KMS-11 (cell line): ENCODE measurements around the gene ACSL1.

ENCODE experiments used
- H2AFZ ChIP-seq: fragments of 200-600 bp; sonication (generic); 2 replicates; pipeline ENCODE4 v1.6.1; 2016; ENCODE audit warnings: antibody characterized with exemption, mixed run types, low read depth
- H3K27ac ChIP-seq: fragments of 200-600 bp; sonication (generic); 2 replicates; pipeline ENCODE4 v1.6.1; 2016; ENCODE audit warnings: mild to moderate bottlenecking, mixed run types
- H3K27me3 ChIP-seq: fragments of 200-600 bp; sonication (generic); 2 replicates; pipeline ENCODE4 v1.6.1; 2017; ENCODE audit warnings: mild to moderate bottlenecking, low read depth, mixed run types, moderate library complexity; ENCODE audit not compliant: insufficient read depth
- H3K36me3 ChIP-seq: fragments of 200-600 bp; sonication (generic); 2 replicates; pipeline ENCODE4 v1.6.1; 2017; ENCODE audit warnings: mild to moderate bottlenecking, mixed run types; ENCODE audit not compliant: insufficient read depth
- H3K4me1 ChIP-seq: fragments of 200-600 bp; sonication (generic); 2 replicates; pipeline ENCODE4 v1.6.1; 2016; ENCODE audit warnings: mild to moderate bottlenecking, low read depth, mixed run types; ENCODE audit not compliant: poor library complexity, severe bottlenecking
- H3K4me2 ChIP-seq: fragments of 200-600 bp; sonication (generic); 2 replicates; pipeline ENCODE4 v1.7.0; 2016; ENCODE audit warnings: mild to moderate bottlenecking, mixed run types
- H3K4me3 ChIP-seq: fragments of 200-600 bp; sonication (generic); IDR thresholded peaks from 2 replicates; pipeline ENCODE4 v1.6.1; 2017; ENCODE audit warnings: low read depth, low read length, mixed read lengths; ENCODE audit not compliant: insufficient read depth
- H3K79me2 ChIP-seq: fragments of 200-600 bp; sonication (generic); 2 replicates; pipeline ENCODE4 v1.6.1; 2016; ENCODE audit warnings: low read depth, mixed run types; ENCODE audit not compliant: insufficient read depth
- H3K9ac ChIP-seq: fragments of 200-600 bp; sonication (generic); 2 replicates; pipeline ENCODE4 v1.6.1; 2016; ENCODE audit warnings: mild to moderate bottlenecking, mixed run types
- H4K20me1 ChIP-seq: fragments of 200-600 bp; sonication (generic); 2 replicates; pipeline ENCODE4 v1.6.1; 2016; ENCODE audit warnings: mild to moderate bottlenecking, mixed run types; ENCODE audit not compliant: insufficient read depth
- TF ChIP-seq, protein P1 (sequence below): fragments of 200-600 bp; sonication (generic); conservative IDR thresholded peaks from 2 replicates; pipeline ENCODE4 v1.6.1; 2017; ENCODE audit warnings: low read depth, mild to moderate bottlenecking, antibody characterized with exemption, low read length, moderate library complexity, mixed read lengths

The ACSL1 gene

DNA sequence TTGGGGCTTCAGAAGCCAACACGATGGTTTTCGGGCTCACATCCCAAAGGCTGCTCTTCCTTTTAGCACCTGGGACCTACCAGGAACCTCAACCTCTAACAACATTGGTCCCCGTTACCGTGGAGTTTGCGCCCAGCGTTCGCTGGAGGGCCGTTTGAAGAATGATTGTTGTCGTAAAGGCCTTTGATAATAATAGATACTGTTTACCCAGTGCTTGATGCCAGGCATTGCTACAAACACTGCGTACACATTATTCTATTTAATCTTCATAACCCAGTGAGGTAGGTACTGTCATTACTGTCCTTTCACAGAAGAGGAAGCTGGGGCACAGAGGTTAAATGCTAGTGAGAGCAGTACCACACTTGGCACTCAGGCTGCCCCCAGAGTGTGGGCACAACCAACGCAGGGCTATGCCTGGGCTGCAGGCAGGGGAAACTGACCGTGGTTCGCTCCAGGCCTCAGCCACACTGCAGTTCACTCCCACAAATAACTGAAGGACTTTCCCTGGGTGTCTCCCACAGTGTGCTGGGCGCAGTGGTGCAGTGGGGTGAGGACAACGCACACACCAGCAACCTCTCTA lies 1.0 kb upstream of the ACSL1 start:
- Histone ChIP-seq H3K4me2 (peak overlapping the region; percentile 91), H3K4me1 (peaks cover 27% of the 10 kb centered on the region), H3K36me3 (no peaks in the 10 kb centered on the region), H3K9ac (peak overlapping the region; percentile 68; the same call in 1 of the 2 replicates), H3K27me3 (no peaks in the 10 kb centered on the region; the same call in 1 of the 2 replicates), H3K27ac (no peak overlapping the region), H4K20me1 (no peaks in the 10 kb centered on the region), H3K79me2 (peaks cover 29% of the 10 kb centered on the region), H2AFZ (peak overlapping the region; percentile 84), H3K4me3 (no peak overlapping the region)
- TF ChIP-seq, protein P1, sequence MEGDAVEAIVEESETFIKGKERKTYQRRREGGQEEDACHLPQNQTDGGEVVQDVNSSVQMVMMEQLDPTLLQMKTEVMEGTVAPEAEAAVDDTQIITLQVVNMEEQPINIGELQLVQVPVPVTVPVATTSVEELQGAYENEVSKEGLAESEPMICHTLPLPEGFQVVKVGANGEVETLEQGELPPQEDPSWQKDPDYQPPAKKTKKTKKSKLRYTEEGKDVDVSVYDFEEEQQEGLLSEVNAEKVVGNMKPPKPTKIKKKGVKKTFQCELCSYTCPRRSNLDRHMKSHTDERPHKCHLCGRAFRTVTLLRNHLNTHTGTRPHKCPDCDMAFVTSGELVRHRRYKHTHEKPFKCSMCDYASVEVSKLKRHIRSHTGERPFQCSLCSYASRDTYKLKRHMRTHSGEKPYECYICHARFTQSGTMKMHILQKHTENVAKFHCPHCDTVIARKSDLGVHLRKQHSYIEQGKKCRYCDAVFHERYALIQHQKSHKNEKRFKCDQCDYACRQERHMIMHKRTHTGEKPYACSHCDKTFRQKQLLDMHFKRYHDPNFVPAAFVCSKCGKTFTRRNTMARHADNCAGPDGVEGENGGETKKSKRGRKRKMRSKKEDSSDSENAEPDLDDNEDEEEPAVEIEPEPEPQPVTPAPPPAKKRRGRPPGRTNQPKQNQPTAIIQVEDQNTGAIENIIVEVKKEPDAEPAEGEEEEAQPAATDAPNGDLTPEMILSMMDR = no peak

DNA sequence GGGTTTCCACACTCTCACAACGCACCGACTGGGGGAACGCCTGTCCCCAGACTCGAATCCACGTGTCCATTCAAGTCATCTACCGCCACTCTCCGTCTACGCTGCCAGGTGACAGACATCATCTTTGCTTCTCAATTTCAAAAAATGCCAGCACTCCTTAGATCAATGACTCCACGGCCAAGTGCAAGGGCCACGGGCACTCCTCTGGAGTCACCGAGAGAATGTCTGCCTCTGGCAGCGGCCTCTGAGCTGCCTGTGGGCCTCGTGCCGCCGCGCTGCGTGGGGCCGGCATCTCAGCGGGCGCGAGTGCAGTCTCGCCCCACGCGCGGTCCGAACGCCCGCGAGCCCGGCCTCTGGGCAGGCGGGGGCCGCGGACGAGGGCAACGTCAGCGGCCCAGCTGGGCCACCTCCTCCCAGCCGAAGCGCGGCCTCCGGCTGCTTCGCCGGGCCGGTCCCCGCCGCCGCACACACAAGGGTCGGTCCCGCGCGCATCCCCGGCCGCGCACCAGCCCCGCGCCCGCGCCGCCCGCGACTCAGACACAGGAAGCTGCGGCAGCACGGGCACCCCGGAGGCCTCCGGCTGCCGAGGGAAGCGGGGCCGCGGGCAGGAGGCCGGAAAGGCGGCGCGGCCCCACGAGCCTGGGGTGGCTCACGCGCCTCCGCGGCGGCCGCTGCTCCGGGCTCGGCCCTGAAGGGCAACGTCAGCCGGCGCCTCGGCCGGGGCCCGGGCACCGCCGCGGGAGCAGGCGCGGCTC lies 450 bp downstream of the ACSL1 start:
- TF ChIP-seq, protein P1 = no peak
- Histone ChIP-seq H3K4me3 (no peak overlapping the region), H3K9ac (peak overlapping the region; percentile 52), H3K79me2 (peaks cover 43% of the 10 kb centered on the region), H3K27ac (peak overlapping the region; percentile 44), H2AFZ (peak overlapping the region; percentile 72), H4K20me1 (no peaks in the 10 kb centered on the region), H3K27me3 (no peaks in the 10 kb centered on the region; the same call in 1 of the 2 replicates), H3K36me3 (no peaks in the 10 kb centered on the region), H3K4me2 (peak overlapping the region; percentile 89), H3K4me1 (peaks cover 30% of the 10 kb centered on the region)

DNA sequence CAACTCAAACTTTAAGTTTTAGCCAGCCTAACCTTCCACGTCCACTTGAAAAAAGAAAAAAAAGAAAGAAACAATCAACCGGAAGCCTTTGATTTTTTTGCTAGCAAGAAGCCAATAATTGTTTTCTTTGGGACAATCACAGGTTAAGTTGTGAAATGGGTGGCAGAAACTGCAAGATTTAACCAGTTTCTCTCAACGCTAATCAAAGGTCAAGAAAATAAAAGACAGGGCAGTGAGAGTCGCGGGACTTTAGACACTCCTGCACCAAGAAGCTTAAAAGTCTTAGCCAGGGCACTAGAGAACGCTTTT lies 1.0 kb downstream of the ACSL1 start:
- Histone ChIP-seq H3K9ac (peak overlapping the region; percentile 52), H3K4me1 (peaks cover 31% of the 10 kb centered on the region), H3K4me3 (no peak overlapping the region), H3K4me2 (peak overlapping the region; percentile 89), H3K27me3 (no peaks in the 10 kb centered on the region; the same call in 1 of the 2 replicates), H3K36me3 (no peaks in the 10 kb centered on the region), H3K27ac (peak overlapping the region; percentile 44), H4K20me1 (no peaks in the 10 kb centered on the region), H2AFZ (peak overlapping the region; percentile 72; the same call in 1 of the 2 replicates), H3K79me2 (peaks cover 48% of the 10 kb centered on the region)
- TF ChIP-seq, protein P1 = no peak

DNA sequence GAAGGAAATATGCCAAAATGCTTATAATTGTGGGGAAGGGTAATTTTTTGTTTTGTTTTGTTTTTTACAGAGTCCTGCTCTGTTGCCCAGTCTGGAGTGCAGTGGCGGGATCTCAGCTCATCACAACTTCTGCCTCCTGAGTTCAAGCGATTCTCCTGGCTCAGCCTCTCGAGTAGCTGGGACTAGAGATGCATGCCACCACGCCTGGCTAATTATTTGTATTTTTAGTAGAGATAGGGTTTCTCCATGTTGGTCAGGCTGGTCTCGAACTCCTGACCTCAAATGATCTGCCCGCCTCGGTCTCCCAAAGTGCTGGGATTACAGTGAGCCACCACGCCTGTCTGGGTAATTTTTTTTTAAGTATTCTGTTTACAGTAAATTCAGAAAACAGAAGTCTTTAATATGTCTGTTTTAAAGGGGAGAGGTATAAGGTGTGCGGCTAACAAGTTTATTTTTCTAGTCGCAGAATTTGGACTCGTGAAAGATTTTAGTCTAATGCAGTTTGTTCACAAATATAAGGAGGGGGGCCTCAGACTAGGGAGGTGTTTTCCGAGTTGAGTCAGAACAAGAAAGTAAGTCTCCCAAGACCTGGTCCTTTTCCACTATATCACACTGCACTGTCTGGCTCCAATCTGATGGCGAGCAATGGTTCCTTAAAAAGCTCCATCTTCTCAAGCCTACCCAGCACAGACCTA lies 1.5 kb downstream of the ACSL1 start:
- peaks cover 36% of the 10 kb centered on the region for H3K4me1 ChIP-seq
- H3K9ac ChIP-seq = peak overlapping the region; percentile 52; the same call in 1 of the 2 replicates
- no peaks in the 10 kb centered on the region; the same call in 1 of the 2 replicates for H3K27me3 ChIP-seq
- H3K79me2 ChIP-seq = peaks cover 53% of the 10 kb centered on the region
- H4K20me1 ChIP-seq = 0 out of 2 replicates have a peak, but pooled peaks cover under 1% of the 10 kb centered on the region
- H3K4me2 ChIP-seq = peak overlapping the region; percentile 89
- TF ChIP-seq, protein P1 = no peak
- 0 out of 2 replicates have a peak overlapping the region, but pooled peaks have one; percentile 72 for H2AFZ ChIP-seq
- H3K36me3 ChIP-seq = no peaks in the 10 kb centered on the region
- H3K4me3 ChIP-seq = no peak overlapping the region
- H3K27ac ChIP-seq = peak overlapping the region; percentile 44
